ENCODE measurements around the gene PDE12.
"Not testable (repeated sequence)": the region's sequence is repeated elsewhere in the genome, so short reads cannot be mapped to it uniquely, and the experiment has no call there.

Gene PDE12

GRCh38 chr3:57587905-57588304, 31.8 kb downstream of the PDE12 start:
- no peak for DNase-seq (ENCODE audit: low spot score)

GRCh38 chr3:57592306-57592705, 36.2 kb downstream of the PDE12 start:
- no peak for DNase-seq (ENCODE audit: low spot score)

GRCh38 chr3:57594144-57594543, 38.1 kb downstream of the PDE12 start:
- DNase-seq (ENCODE audit: low spot score) = no peak

GRCh38 chr3:57594576-57594975, 38.5 kb downstream of the PDE12 start:
- DNase-seq (ENCODE audit: low spot score) = no peak

GRCh38 chr3:57596495-57597126, 40.5 kb downstream of the PDE12 start:
- peak; percentile 85 for DNase-seq (ENCODE audit: low spot score)

- DNase-seq (ENCODE audit: low spot score) = peak; percentile 99
Observed at GRCh38 chr3:57597127-57597923, 41.3 kb downstream of the PDE12 start, which contains the start of gene ARF4. ARF4 (minus strand) TSS chr3:57597344; CDS start chr3:57597140, 204 bp downstream.

- no peak for DNase-seq (ENCODE audit: low spot score)
Observed at GRCh38 chr3:57598765-57599360, 42.8 kb downstream of the PDE12 start.

GRCh38 chr3:57600195-57600594, 44.1 kb downstream of the PDE12 start:
- no peak for DNase-seq (ENCODE audit: low spot score)

GRCh38 chr3:57604971-57605370, 48.9 kb downstream of the PDE12 start:
- DNase-seq (ENCODE audit: low spot score) = no peak

GRCh38 chr3:57605683-57606082, 49.6 kb downstream of the PDE12 start:
- no peak for DNase-seq (ENCODE audit: low spot score)

- DNase-seq (ENCODE audit: low spot score) = not testable (repeated sequence)
Observed at GRCh38 chr3:57611870-57612269, 55.8 kb downstream of the PDE12 start.

GRCh38 chr3:57616233-57616632, 60.2 kb downstream of the PDE12 start:
- no peak for DNase-seq (ENCODE audit: low spot score)

Measured in hepatic stellate cell (primary cell).